WTC11 (cell line): ENCODE measurements around the gene GAS1. TPM values are rescaled to one million over a fixed set of nuclear protein-coding genes. Genes with fewer than 3 reads are reported as not detected.

Experiments used
- ATAC-seq: fragments of 200-7000 bp; cut with Tn5 transposase; 2 replicates; pipeline ENCODE4 v1.10.0; 2021; ENCODE audit warnings: mild to moderate bottlenecking, moderate library complexity
- CTCF ChIA-PET: fragments of 300-600 bp; sonication (Branson Sonifier 250); formaldehyde crosslinking; loops from one replicate; lab custom pipeline; 2021; ENCODE audit warnings: antibody characterized with exemption; lab: Charles Lee
- POLR2A ChIA-PET: fragments of 350-600 bp; sonication (Branson Sonifier 250); formaldehyde crosslinking; loops from one replicate; lab custom pipeline; 2021; ENCODE audit warnings: antibody characterized with exemption; lab: Charles Lee
- DNase-seq: peaks from one replicate; pipeline ENCODE4 v3.0.0; 2021; ENCODE audit warnings: low spot score
- H3K27ac Mint-ChIP-seq: 2 replicates; pipeline ENCODE4 v1.8.0; 2021; ENCODE audit warnings: mixed read lengths
- H3K27me3 Mint-ChIP-seq: 2 replicates; pipeline ENCODE4 v1.8.0; 2021; ENCODE audit warnings: low read depth, mild to moderate bottlenecking, moderate library complexity, mixed read lengths
- H3K36me3 Mint-ChIP-seq: 2 replicates; pipeline ENCODE4 v1.8.0; 2021; ENCODE audit warnings: mixed read lengths
- H3K4me1 Mint-ChIP-seq: 2 replicates; pipeline ENCODE4 v1.8.0; 2022; ENCODE audit warnings: mixed read lengths
- H3K4me3 Mint-ChIP-seq: 2 replicates; pipeline ENCODE4 v1.8.0; 2021; ENCODE audit warnings: mild to moderate bottlenecking, moderate library complexity, mixed read lengths
- H3K9me3 Mint-ChIP-seq: 2 replicates; pipeline ENCODE4 v1.8.0; 2021; ENCODE audit warnings: mixed read lengths
- CBFB ChIP-seq: sonication (generic); formaldehyde crosslinking; IDR thresholded peaks from 2 replicates; pipeline ENCODE4 v1.8.1; 2022; ENCODE audit warnings: mild to moderate bottlenecking, low read depth, missing genetic modification reagents
- CREB1 ChIP-seq: sonication (generic); formaldehyde crosslinking; IDR thresholded peaks from 2 replicates; pipeline ENCODE4 v1.8.0; 2023; ENCODE audit warnings: mild to moderate bottlenecking, missing genetic modification reagents
- ESRRA ChIP-seq: sonication (generic); formaldehyde crosslinking; IDR thresholded peaks from 2 replicates; pipeline ENCODE4 v1.8.1; 2022; ENCODE audit warnings: mild to moderate bottlenecking, missing genetic modification reagents, borderline replicate concordance
- FOXJ3 ChIP-seq: sonication (generic); formaldehyde crosslinking; IDR thresholded peaks from 2 replicates; pipeline ENCODE4 v1.9.0; 2021; ENCODE audit warnings: missing genetic modification reagents, mild to moderate bottlenecking, borderline replicate concordance
- RORB ChIP-seq: fragments of 250-450 bp; sonication (Bioruptor Pico); IDR thresholded peaks from 2 replicates; pipeline ENCODE4 v1.9.0; 2021; ENCODE audit warnings: mild to moderate bottlenecking
- SOX15 ChIP-seq: fragments of 250-450 bp; sonication (Bioruptor Pico); IDR thresholded peaks from 2 replicates; pipeline ENCODE4 v1.9.0; 2021; ENCODE audit warnings: mild to moderate bottlenecking
- TEAD1 ChIP-seq: sonication (generic); formaldehyde crosslinking; IDR thresholded peaks from 2 replicates; pipeline ENCODE4 v1.8.0; 2022; ENCODE audit warnings: mild to moderate bottlenecking, missing genetic modification reagents
- total RNA-seq: library from RNA; stranded (reverse); gene quantifications from 3 replicates; pipeline ENCODE4 v1.2.3, GENCODE V29; 2021
- TF ChIP-seq, protein P1 (sequence below): sonication (generic); formaldehyde crosslinking; IDR thresholded peaks from 2 replicates; pipeline ENCODE4 v1.8.0; 2023; ENCODE audit warnings: missing genetic modification reagents
- TF ChIP-seq, protein P2 (sequence below): fragments of 250-450 bp; sonication (Bioruptor Pico); conservative IDR thresholded peaks from 2 replicates; pipeline ENCODE4 v1.9.0; 2021; ENCODE audit warnings: mild to moderate bottlenecking
- TF ChIP-seq, protein P3 (sequence below): sonication (generic); formaldehyde crosslinking; IDR thresholded peaks from 2 replicates; pipeline ENCODE4 v1.8.1; 2023; ENCODE audit warnings: mild to moderate bottlenecking, missing genetic modification reagents, borderline replicate concordance
- TF ChIP-seq, protein P4 (sequence below): sonication (generic); formaldehyde crosslinking; IDR thresholded peaks from 2 replicates; pipeline ENCODE4 v1.8.1; 2023; ENCODE audit warnings: mild to moderate bottlenecking, missing genetic modification reagents, moderate library complexity
- TF ChIP-seq, protein P5 (sequence below): fragments of 250-450 bp; sonication (Bioruptor Pico); IDR thresholded peaks from 2 replicates; pipeline ENCODE4 v1.9.0; 2021; ENCODE audit warnings: mild to moderate bottlenecking
- TF ChIP-seq, protein P6 (sequence below): sonication (generic); formaldehyde crosslinking; IDR thresholded peaks from 2 replicates; pipeline ENCODE4 v1.8.1; 2022; ENCODE audit warnings: mild to moderate bottlenecking, missing genetic modification reagents, moderate library complexity, borderline replicate concordance

Gene GAS1
- total RNA-seq, 1 experiment from 2014 or later, result 5.0 TPM

DNA sequence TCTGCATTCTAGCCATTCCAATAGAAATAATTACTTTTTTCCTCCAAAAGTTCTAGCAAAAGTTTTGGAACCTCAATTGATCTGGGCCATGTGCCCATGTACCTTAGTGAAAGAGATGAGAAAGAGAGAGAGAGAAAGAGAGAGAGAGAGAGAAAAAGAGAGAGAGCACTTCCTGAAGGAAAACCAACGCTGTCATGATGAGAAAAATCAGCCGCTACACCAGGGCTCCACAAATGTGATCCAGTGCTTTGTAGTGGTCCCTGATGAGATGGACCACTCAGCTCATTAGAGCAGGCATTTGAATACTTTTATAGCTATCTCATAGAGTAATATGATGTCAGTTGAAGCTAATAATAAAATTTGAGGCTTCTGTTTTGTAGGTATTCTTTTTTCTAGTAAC lies 7.7 kb upstream of the GAS1 start:
- H3K9me3 Mint-ChIP-seq, result peaks cover 27% of the 10 kb centered on the region
- DNase-seq (no peak), ATAC-seq (no peak)
- TF ChIP-seq SOX15 (CRISPR knock-in tag), result no peak
- TF ChIP-seq, protein P1, sequence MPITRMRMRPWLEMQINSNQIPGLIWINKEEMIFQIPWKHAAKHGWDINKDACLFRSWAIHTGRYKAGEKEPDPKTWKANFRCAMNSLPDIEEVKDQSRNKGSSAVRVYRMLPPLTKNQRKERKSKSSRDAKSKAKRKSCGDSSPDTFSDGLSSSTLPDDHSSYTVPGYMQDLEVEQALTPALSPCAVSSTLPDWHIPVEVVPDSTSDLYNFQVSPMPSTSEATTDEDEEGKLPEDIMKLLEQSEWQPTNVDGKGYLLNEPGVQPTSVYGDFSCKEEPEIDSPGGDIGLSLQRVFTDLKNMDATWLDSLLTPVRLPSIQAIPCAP, result no peak
- H3K36me3 Mint-ChIP-seq, result peaks cover 18% of the 10 kb centered on the region
- POLR2A ChIA-PET, result no interaction called here
- CTCF ChIA-PET, result no interaction called here
- H3K4me1 Mint-ChIP-seq, result peaks cover 4% of the 10 kb centered on the region
- H3K27ac Mint-ChIP-seq, result no peak overlapping the region
- H3K27me3 Mint-ChIP-seq, result peaks cover 16% of the 10 kb centered on the region
- H3K4me3 Mint-ChIP-seq, result no peak overlapping the region

DNA sequence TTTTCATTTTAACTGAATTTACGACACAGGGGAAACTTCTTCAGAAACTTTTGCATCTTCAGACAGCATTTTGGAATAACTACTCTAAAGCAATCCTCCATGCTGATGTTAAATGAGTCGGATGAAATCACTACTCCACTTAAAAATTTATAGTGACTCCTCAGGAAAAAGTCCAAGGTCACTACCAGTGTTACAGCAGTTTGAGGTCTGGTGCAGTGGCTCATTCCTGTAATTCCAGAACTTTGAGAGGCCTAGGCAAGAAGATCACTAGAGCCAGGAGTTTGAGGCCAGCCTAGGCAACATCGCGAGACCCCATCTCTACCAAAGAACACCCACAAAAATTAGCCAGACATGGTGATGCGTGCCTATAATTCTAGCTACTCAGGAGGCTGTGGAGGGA lies 5.9 kb upstream of the GAS1 start:
- Mint-ChIP-seq H3K27ac (no peak overlapping the region), H3K4me1 (peaks cover 16% of the 10 kb centered on the region), H3K9me3 (peaks cover 29% of the 10 kb centered on the region), H3K27me3 (peaks cover 32% of the 10 kb centered on the region), H3K4me3 (no peak overlapping the region), H3K36me3 (peaks cover 18% of the 10 kb centered on the region)
- DNase-seq, result no peak
- no peak for ATAC-seq
- ChIA-PET POLR2A (no interaction called here), CTCF (no interaction called here)
- TF ChIP-seq, protein P2, sequence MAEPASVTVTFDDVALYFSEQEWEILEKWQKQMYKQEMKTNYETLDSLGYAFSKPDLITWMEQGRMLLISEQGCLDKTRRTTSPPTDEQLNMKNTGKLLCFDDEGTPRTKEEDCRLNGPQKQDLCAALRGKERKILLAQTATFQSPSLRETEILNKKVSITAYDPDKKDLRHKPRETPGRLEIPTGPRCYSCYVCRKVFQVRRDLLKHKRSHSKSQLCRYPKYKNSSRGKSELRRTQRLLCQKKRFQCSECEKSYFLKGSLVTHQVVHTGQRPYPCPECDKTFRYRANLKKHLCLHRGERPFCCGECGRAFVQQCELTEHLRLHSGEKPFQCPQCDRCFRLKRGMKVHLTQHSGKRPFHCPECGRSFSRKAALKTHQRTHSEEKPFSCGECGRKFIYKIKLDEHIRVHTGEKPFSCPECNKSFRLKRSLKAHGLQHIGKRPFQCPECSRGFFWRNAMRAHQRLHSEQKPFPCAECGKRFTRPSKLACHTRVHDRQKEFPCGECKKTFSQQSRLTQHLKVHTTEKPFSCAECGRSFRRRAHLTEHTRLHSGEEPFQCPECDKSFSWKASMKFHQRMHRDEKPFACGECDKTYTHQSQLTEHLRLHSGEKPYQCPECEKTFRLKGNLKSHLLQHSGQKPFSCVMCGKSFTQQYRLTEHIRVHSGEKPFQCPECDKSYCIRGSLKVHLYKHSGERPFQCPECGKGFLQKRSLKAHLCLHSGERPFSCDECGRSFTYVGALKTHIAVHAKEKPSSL, result no peak
- TF ChIP-seq RORB (CRISPR knock-in tag) (no peak), TEAD1 (CRISPR knock-in tag) (no peak), CREB1 (no peak), FOXJ3 (CRISPR knock-in tag) (no peak), ESRRA (CRISPR knock-in tag) (no peak), CBFB (CRISPR knock-in tag) (no peak)
- TF ChIP-seq, protein P3, sequence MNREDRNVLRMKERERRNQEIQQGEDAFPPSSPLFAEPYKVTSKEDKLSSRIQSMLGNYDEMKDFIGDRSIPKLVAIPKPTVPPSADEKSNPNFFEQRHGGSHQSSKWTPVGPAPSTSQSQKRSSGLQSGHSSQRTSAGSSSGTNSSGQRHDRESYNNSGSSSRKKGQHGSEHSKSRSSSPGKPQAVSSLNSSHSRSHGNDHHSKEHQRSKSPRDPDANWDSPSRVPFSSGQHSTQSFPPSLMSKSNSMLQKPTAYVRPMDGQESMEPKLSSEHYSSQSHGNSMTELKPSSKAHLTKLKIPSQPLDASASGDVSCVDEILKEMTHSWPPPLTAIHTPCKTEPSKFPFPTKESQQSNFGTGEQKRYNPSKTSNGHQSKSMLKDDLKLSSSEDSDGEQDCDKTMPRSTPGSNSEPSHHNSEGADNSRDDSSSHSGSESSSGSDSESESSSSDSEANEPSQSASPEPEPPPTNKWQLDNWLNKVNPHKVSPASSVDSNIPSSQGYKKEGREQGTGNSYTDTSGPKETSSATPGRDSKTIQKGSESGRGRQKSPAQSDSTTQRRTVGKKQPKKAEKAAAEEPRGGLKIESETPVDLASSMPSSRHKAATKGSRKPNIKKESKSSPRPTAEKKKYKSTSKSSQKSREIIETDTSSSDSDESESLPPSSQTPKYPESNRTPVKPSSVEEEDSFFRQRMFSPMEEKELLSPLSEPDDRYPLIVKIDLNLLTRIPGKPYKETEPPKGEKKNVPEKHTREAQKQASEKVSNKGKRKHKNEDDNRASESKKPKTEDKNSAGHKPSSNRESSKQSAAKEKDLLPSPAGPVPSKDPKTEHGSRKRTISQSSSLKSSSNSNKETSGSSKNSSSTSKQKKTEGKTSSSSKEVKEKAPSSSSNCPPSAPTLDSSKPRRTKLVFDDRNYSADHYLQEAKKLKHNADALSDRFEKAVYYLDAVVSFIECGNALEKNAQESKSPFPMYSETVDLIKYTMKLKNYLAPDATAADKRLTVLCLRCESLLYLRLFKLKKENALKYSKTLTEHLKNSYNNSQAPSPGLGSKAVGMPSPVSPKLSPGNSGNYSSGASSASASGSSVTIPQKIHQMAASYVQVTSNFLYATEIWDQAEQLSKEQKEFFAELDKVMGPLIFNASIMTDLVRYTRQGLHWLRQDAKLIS (CRISPR knock-in tag), result no peak
- TF ChIP-seq, protein P4, sequence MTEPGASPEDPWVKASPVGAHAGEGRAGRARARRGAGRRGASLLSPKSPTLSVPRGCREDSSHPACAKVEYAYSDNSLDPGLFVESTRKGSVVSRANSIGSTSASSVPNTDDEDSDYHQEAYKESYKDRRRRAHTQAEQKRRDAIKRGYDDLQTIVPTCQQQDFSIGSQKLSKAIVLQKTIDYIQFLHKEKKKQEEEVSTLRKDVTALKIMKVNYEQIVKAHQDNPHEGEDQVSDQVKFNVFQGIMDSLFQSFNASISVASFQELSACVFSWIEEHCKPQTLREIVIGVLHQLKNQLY (CRISPR knock-in tag), result no peak
- TF ChIP-seq, protein P5, sequence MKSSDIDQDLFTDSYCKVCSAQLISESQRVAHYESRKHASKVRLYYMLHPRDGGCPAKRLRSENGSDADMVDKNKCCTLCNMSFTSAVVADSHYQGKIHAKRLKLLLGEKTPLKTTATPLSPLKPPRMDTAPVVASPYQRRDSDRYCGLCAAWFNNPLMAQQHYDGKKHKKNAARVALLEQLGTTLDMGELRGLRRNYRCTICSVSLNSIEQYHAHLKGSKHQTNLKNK (CRISPR knock-in tag), result no peak
- TF ChIP-seq, protein P6, sequence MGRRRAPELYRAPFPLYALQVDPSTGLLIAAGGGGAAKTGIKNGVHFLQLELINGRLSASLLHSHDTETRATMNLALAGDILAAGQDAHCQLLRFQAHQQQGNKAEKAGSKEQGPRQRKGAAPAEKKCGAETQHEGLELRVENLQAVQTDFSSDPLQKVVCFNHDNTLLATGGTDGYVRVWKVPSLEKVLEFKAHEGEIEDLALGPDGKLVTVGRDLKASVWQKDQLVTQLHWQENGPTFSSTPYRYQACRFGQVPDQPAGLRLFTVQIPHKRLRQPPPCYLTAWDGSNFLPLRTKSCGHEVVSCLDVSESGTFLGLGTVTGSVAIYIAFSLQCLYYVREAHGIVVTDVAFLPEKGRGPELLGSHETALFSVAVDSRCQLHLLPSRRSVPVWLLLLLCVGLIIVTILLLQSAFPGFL (CRISPR knock-in tag), result no peak
- TF ChIP-seq, protein P1, result no peak
